ENCODE data around the gene MRGPRD.

DNA sequence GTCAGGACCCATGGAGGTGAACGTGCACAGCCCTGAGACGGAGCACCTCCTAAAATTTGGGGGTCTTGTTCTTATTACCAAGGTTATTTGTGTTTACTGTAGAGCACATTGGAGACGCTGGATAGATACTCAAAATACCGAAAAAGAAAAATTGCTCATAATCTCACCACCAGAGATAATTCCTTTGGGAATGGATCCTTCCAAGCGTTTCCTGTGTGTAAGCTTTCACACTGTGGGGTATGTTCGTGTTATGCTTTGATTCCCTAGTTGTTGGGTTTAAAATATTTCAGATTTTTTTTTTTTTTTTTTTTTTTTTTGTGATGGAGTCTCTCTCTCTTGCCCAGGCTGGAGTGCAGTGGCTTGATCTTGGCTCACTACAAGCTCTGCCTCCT lies 14.1 kb upstream of the MRGPRD start:
- TF ChIP-seq, protein P1, sequence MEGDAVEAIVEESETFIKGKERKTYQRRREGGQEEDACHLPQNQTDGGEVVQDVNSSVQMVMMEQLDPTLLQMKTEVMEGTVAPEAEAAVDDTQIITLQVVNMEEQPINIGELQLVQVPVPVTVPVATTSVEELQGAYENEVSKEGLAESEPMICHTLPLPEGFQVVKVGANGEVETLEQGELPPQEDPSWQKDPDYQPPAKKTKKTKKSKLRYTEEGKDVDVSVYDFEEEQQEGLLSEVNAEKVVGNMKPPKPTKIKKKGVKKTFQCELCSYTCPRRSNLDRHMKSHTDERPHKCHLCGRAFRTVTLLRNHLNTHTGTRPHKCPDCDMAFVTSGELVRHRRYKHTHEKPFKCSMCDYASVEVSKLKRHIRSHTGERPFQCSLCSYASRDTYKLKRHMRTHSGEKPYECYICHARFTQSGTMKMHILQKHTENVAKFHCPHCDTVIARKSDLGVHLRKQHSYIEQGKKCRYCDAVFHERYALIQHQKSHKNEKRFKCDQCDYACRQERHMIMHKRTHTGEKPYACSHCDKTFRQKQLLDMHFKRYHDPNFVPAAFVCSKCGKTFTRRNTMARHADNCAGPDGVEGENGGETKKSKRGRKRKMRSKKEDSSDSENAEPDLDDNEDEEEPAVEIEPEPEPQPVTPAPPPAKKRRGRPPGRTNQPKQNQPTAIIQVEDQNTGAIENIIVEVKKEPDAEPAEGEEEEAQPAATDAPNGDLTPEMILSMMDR (conservative IDR thresholded peaks at IDR 0.05 in 1 of 2, IDR thresholded peaks at IDR 0.05 in 1 of 2; ENCODE audit: low read depth in 1 of 2, low read length in 2 of 2) = no peak
- TF ChIP-seq EZH2 (IDR thresholded peaks at IDR 0.05; ENCODE audit: low read length, missing control alignments) = no peak

Measured in fibroblast of lung (primary cell).